Kidney epithelial cell (primary cell): ENCODE results near the gene OLFM2. TPM values are rescaled to one million over a fixed set of nuclear protein-coding genes. Genes with fewer than 3 reads are reported as not detected.
A peak's percentile ranks its signal among the peaks of the same experiment; 100 is the strongest.
"Not testable (repeated sequence)": the region's sequence is repeated elsewhere in the genome, so short reads cannot be mapped to it uniquely, and the experiment has no call there.

Experiments used
- DNase-seq: peaks from one replicate; pipeline ENCODE4 v3.0.0-alpha.2; 2010; ENCODE audit warnings: low read depth
- H3K27me3 ChIP-seq: 2 replicates; pipeline ENCODE4 v1.6.0; 2011; ENCODE audit warnings: low read length; ENCODE audit not compliant: control insufficient read depth, insufficient read depth
- H3K36me3 ChIP-seq: 2 replicates; pipeline ENCODE4 v1.5.1; 2011; ENCODE audit warnings: low read length; ENCODE audit not compliant: control insufficient read depth, insufficient read depth
- H3K4me3 ChIP-seq: 2 replicates; pipeline ENCODE4 v1.5.1; 2011; ENCODE audit warnings: low read depth, mild to moderate bottlenecking, control low read depth, low read length
- CTCF ChIP-seq: IDR thresholded peaks from 2 replicates; pipeline ENCODE4 v1.5.1; 2011; ENCODE audit warnings: mild to moderate bottlenecking, moderate library complexity, low read length, control low read depth, inconsistent platforms; ENCODE audit not compliant: insufficient read depth, poor library complexity, severe bottlenecking
- total RNA-seq: library from RNA; depleted of rRNA; stranded (reverse); fragments of >200 nt; gene quantifications from 2 replicates; pipeline ENCODE4 v1.2.3, GENCODE V29; 2015

Gene OLFM2
- total RNA-seq, 1 donor from 2014 or later: 15.8 TPM

GRCh38 chr19:9823816-9824215, 112.5 kb downstream of the OLFM2 start:
- no peak for DNase-seq
- no peak for TF ChIP-seq CTCF
- no peaks in the 10 kb centered on the region for H3K27me3 ChIP-seq
- no peak overlapping the region for H3K4me3 ChIP-seq
- no peaks in the 10 kb centered on the region for H3K36me3 ChIP-seq

- not testable (repeated sequence) for H3K4me3 ChIP-seq, H3K27me3 ChIP-seq, DNase-seq, H3K36me3 ChIP-seq
Observed at GRCh38 chr19:9820034-9820433, 116.3 kb downstream of the OLFM2 start.

- TF ChIP-seq CTCF: no peak
- no peak for DNase-seq
- H3K36me3 ChIP-seq: no peaks in the 10 kb centered on the region
- H3K27me3 ChIP-seq: no peaks in the 10 kb centered on the region
- H3K4me3 ChIP-seq: peak overlapping the region; percentile 18
Observed at GRCh38 chr19:9819596-9819909, 116.8 kb downstream of the OLFM2 start.

- DNase-seq: peak; percentile 95
- TF ChIP-seq CTCF: no peak
- Histone ChIP-seq H3K27me3 (no peaks in the 10 kb centered on the region), H3K36me3 (no peaks in the 10 kb centered on the region), H3K4me3 (peak within 1 kb of the TSS; percentile 87)
Observed at GRCh38 chr19:9818734-9819595, 117.3 kb downstream of the OLFM2 start, which contains the start of gene FBXL12. FBXL12 (minus strand) TSS chr19:9819079; CDS start chr19:9818813, 266 bp downstream.

- no peak for TF ChIP-seq CTCF
- peak overlapping the region; percentile 87 for H3K4me3 ChIP-seq
- H3K27me3 ChIP-seq: no peaks in the 10 kb centered on the region
- no peaks in the 10 kb centered on the region for H3K36me3 ChIP-seq
- no peak for DNase-seq
Observed at GRCh38 chr19:9818175-9818733, 118.1 kb downstream of the OLFM2 start.

GRCh38 chr19:9811139-9811538, 125.2 kb downstream of the OLFM2 start:
- Histone ChIP-seq H3K4me3 (no peak overlapping the region), H3K27me3 (no peaks in the 10 kb centered on the region), H3K36me3 (peaks cover 2% of the 10 kb centered on the region)
- DNase-seq: no peak
- no peak for TF ChIP-seq CTCF
